Bladder microvascular endothelial cell (primary cell): ENCODE results near the gene BIVM. TPM values are rescaled to one million over a fixed set of nuclear protein-coding genes. Genes with fewer than 3 reads are reported as not detected.

Experiments used
- total RNA-seq: library from RNA; depleted of rRNA; stranded (reverse); fragments of >200 nt; gene quantifications from 2 replicates; pipeline ENCODE4 v1.2.3, GENCODE V29; 2014

Gene BIVM, protein sequence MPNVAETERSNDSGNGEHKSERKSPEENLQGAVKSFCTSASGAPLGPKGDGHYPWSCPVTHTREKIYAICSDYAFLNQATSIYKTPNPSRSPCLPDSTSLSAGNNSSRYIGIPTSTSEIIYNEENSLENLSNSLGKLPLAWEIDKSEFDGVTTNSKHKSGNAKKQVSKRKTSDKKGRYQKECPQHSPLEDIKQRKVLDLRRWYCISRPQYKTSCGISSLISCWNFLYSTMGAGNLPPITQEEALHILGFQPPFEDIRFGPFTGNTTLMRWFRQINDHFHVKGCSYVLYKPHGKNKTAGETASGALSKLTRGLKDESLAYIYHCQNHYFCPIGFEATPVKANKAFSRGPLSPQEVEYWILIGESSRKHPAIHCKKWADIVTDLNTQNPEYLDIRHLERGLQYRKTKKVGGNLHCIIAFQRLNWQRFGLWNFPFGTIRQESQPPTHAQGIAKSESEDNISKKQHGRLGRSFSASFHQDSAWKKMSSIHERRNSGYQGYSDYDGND
- 8.9 and 18.0 TPM in 2 replicates for total RNA-seq

DNA sequence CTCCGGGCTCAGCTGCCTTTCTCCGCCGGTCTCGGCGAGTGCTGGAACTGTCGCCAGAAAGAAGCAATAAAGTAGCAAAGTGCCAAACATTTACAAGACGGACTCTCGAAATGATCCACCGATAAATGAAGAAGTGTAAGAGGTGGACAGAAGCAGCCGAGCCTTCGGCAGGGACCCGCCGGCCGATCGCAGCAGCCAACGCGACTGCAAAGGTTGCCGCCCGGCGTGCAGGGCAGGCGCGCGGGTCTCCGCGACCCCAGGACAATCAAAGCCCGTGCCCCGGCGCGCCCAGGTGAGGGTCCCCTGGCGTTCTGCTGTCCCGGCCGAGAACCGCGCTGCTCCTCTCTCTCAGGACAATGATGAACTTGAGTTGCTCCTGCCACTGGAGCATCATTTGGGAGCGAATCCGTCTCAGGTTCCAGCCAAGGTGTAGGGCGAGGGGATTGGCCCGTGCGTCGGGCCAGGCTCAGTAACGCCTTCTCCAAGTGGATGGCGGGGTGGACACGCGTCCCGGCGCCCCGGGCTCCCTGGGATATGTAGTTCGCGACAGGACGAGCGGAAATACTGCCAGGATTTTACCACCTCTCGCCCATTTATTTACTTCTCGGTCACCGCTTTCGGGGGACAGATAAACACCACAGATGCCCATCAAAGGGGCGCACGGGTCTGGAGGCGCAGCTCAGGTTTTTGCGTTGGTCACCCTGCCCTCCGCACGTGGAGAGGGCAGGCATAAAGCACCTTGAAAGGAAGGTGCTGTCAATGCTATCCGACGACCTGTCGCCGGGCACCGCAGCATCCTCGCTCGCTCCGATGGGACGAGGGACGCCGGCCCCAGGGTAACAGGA is at the start of gene BIVM, which contains the start of gene POGLUT2:
Gene BIVM, plus strand, starts transcription at position 539 of the 845 bp plus-strand sequence. CDS start 8,149 bp downstream, outside the sequence.
Gene POGLUT2, minus strand, starts transcription at position 396 of the 845 bp plus-strand sequence. Its CDS starts 306 bp downstream, at position 90.

DNA sequence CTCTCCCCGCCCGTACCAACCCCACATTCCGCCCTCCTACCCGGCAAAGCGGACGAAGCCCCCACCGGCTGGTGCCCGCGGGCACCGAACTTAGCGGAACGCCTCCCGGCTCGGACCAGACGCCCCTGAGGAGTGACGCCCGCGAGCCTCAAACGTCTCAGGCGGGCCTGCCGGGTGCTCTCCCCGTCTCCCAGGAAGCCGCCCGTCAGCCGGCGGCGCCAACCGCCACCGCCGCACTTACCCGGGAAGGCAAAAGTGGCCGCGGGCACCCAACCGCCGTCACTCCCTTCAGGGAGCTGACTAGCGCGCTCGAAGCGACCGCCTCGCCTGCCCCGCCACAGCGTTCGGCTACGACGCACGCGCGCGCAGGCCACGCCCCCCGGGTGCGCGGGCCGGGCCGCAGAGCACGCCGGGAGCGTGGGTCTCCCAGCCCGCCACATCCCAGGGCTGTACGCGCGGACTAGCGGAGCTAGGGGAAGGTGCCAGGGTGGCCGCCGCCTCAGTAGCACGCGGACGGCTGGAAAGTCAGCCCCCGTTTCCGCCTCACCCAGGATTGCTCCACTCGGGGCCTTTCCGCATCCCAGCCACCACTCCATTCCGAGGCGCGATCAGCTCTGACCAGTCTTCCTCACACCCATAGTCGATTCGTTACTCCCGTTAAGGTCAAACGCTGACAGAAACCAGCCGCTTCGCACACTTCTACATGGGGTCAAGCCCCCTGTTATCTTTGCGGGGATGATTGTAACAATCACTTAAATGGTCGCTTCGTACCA is 25.3 kb upstream of the BIVM start, which contains the start of gene TEX30:
Gene TEX30, minus strand, starts transcription at position 346 of the 773 bp plus-strand sequence. CDS start 3,760 bp downstream, outside the sequence.

DNA sequence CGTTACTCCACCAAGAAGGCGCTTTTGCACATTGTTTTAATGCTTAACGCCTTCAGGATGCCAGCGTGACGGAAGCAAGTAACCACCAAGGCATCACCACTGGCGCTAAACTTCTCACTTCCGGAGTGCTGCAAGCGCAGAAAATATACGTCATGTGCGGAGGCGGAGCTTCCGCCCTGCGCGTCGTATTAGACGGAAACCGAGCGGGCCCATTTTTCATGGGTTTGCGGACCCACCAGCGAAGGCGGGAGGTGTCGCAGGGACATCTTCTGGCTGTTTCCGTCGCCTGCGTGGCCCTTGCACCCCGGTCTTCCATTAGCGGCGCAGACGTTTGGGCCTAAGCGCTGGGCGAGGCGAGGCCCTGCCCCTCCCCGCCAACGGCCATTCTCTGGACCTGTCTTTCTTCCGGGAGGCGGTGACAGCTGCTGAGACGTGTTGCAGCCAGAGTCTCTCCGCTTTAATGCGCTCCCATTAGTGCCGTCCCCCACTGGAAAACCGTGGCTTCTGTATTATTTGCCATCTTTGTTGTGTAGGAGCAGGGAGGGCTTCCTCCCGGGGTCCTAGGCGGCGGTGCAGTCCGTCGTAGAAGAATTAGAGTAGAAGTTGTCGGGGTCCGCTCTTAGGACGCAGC is 46.8 kb downstream of the BIVM start, which contains the start of gene ERCC5:
Gene ERCC5, plus strand, starts transcription at position 403 of the 631 bp plus-strand sequence. CDS start 235 bp downstream, outside the sequence.

Other genes starting within 250 kb of the BIVM start
- 32.2 and 58.3 TPM in 2 replicates for gene TPP2, start 202.1 kb upstream of the BIVM start, total RNA-seq
- not detected in 2 replicates for gene METTL21C, start 104.1 kb upstream of the BIVM start, total RNA-seq
- 16.0 and 25.8 TPM in 2 replicates for gene TEX30, start 25.3 kb upstream of the BIVM start, total RNA-seq
- gene POGLUT2, start 143 bp upstream of the BIVM start, total RNA-seq: 9.7 and 23.3 TPM in 2 replicates
- 27.8 and 40.3 TPM in 2 replicates for gene ERCC5, start 46.9 kb downstream of the BIVM start, total RNA-seq